ENCODE measurements around the gene LYAR. TPM values are rescaled to one million over a fixed set of nuclear protein-coding genes. Genes with fewer than 3 reads are reported as not detected.

The LYAR gene
- total and polyA plus RNA-seq, 2 of the 4 experiments (the other 2 are of a cell fraction) = 5.4 to 8.2 TPM

DNA sequence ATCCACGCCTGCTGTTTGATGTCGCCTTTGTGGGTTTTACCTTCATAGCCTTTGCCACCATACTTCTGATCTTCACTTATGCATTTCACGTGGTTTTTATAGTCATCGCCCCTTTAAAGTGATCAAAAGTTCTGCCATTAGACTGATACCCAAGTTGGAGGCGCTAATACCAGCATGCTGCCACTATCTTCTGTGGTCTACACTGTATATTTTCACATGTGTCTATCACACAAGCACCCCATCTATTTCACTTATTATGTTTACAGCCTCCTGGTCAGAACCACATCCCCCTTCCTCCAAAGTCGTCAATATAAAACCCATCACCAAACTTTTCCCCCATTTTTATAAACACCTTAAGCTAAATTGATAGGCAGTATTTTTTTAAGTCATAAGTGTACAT lies 8.2 kb downstream of the LYAR start:
- ATAC-seq (ENCODE audit: low read depth) = no peak
- Histone ChIP-seq H2AK5ac (ENCODE audit: low read depth, low read length) (no peak overlapping the region), H3K4ac (ENCODE audit: low read depth, low read length) (no peak overlapping the region), H3K9me1 (ENCODE audit: insufficient read depth, low read length) (peaks cover 6% of the 10 kb centered on the region; the same call in 1 of the 2 replicates), H3K9ac (ENCODE audit: low read depth, low read length) (no peak overlapping the region), H3K4me3 (ENCODE audit: insufficient read depth, low read depth, low read length) (no peak overlapping the region), H3K18ac (ENCODE audit: low read depth, low read length) (no peak overlapping the region), H2AFZ (replicated peaks; ENCODE audit: low read length, poor library complexity) (no peak overlapping the region), H3K4me1 (ENCODE audit: control insufficient read depth, insufficient read depth, low read length) (no peaks in the 10 kb centered on the region), H3K23ac (ENCODE audit: low read depth, low read length) (no peak overlapping the region), H3K79me1 (ENCODE audit: low read depth in 1 of 2, low read length in 2 of 2) (peaks cover 13 to 21% of the 10 kb centered on the region in 2 experiments), H3K27me3 (ENCODE audit: control insufficient read depth, insufficient read depth, low read length) (no peaks in the 10 kb centered on the region), H2BK5ac (ENCODE audit: low read depth, low read length, poor library complexity, severe bottlenecking) (no peak overlapping the region), H3K27ac (ENCODE audit: insufficient read depth, low read length) (no peak overlapping the region), H3K56ac (ENCODE audit: extremely low read depth, insufficient read depth, low read length) (no peak overlapping the region), H3K14ac (replicated peaks; ENCODE audit: low read depth, low read length) (no peak overlapping the region), H3K36me3 (ENCODE audit: control insufficient read depth, insufficient read depth, low read length) (peaks cover 33% of the 10 kb centered on the region), H3K4me2 (ENCODE audit: low read depth, low read length) (no peak overlapping the region), H2AK9ac (replicated peaks; ENCODE audit: low read depth, low read length, poor library complexity) (no peak overlapping the region), H3K9me3 (ENCODE audit: control insufficient read depth, insufficient read depth, low read length) (no peaks in the 10 kb centered on the region), H4K91ac (ENCODE audit: insufficient read depth, low read depth, low read length) (no peak overlapping the region), H4K8ac (ENCODE audit: low read depth in 2 of 2, low read length in 2 of 2) (no peak overlapping the region), H2BK120ac (ENCODE audit: low read depth, low read length) (no peak overlapping the region), H4K20me1 (ENCODE audit: insufficient read depth, low read length) (no peaks in the 10 kb centered on the region), H4K5ac (ENCODE audit: low read depth, low read length) (no peak overlapping the region), H2BK20ac (ENCODE audit: low read depth, low read length) (no peak overlapping the region), H2BK15ac (ENCODE audit: low read depth, low read length) (no peak overlapping the region)
- DNase-seq = no peak
- dilution Hi-C loops (cut with HindIII; ENCODE audit: low sequenced_read_pairs, unreplicated experiment) = no loop called here
- intact Hi-C loops (cut with micrococcal nuclease) = no loop called here
- whole genome bisulfite sequencing, 2 experiments (ENCODE audit: extremely low coverage in 2 of 2, insufficient read length in 1 of 2) = 94 to 100% methylated on average over 1 to 4 of the region's 6 CpGs
- POLR2A ChIA-PET (ENCODE audit: unreplicated experiment) = no interaction called here
- TF ChIP-seq MAZ (IDR thresholded peaks at IDR 0.05; ENCODE audit: borderline replicate concordance, low read depth, low read length) = no peak
- TF ChIP-seq USF2 (IDR thresholded peaks at IDR 0.05; ENCODE audit: low read depth, low read length) = no peak
- TF ChIP-seq, protein P1, sequence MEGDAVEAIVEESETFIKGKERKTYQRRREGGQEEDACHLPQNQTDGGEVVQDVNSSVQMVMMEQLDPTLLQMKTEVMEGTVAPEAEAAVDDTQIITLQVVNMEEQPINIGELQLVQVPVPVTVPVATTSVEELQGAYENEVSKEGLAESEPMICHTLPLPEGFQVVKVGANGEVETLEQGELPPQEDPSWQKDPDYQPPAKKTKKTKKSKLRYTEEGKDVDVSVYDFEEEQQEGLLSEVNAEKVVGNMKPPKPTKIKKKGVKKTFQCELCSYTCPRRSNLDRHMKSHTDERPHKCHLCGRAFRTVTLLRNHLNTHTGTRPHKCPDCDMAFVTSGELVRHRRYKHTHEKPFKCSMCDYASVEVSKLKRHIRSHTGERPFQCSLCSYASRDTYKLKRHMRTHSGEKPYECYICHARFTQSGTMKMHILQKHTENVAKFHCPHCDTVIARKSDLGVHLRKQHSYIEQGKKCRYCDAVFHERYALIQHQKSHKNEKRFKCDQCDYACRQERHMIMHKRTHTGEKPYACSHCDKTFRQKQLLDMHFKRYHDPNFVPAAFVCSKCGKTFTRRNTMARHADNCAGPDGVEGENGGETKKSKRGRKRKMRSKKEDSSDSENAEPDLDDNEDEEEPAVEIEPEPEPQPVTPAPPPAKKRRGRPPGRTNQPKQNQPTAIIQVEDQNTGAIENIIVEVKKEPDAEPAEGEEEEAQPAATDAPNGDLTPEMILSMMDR (conservative IDR thresholded peaks at IDR 0.05; ENCODE audit: low read depth, low read length) = no peak
- TF ChIP-seq NFE2L2 (IDR thresholded peaks at IDR 0.05; ENCODE audit: low read depth, low read length) = no peak
- TF ChIP-seq FOS (IDR thresholded peaks at IDR 0.05; ENCODE audit: low read depth, low read length) = no peak
- no peak for TF ChIP-seq MAFK (IDR thresholded peaks at IDR 0.05; ENCODE audit: low read depth, low read length)
- TF ChIP-seq MXI1 (IDR thresholded peaks at IDR 0.05; ENCODE audit: borderline replicate concordance, low read depth, low read length) = no peak
- no peak for TF ChIP-seq ELK1 (IDR thresholded peaks at IDR 0.05; ENCODE audit: borderline replicate concordance, low read depth, low read length)
- no peak for TF ChIP-seq POLR2A (IDR thresholded peaks at IDR 0.05; ENCODE audit: low read depth, low read length)
- no peak for TF ChIP-seq BHLHE40 (IDR thresholded peaks at IDR 0.05; ENCODE audit: low read depth, low read length)
- no peak for TF ChIP-seq RAD21 (IDR thresholded peaks at IDR 0.05; ENCODE audit: low read length)
- in situ Hi-C loops (cut with MboI; ENCODE audit: low sequenced_read_pairs) = no loop called here
- BruUV-seq (replicated peaks) = no TSS peak
- CTCF ChIA-PET = interaction anchor here (1.0 to 1.1 kb wide), 2 partner anchors 9 to 22 kb away, joined by 3 read pairs; no protein-coding TSS in a partner anchor
